Stimulated activated CD4-positive, alpha-beta T cell treated with anti-CD3 and anti-CD28 coated beads, Interleukin-12 subunit alpha, Interleukin-12 subunit beta, amount 100 ng/mL, for 48 hours (primary cell): ENCODE data around the gene PHKA2.

ENCODE experiments used
- DNase-seq, 3 donors: peaks; one replicate each; pipeline ENCODE4 v3.0.0-alpha.2; 2020; ENCODE audit warnings: low read depth in 2 of 3, low spot score in 1 of 3

PHKA2 gene

GRCh38 chrX:18890724-18891547 lies 93.0 kb downstream of the PHKA2 start:
- no peak for DNase-seq

GRCh38 chrX:18890049-18890381 lies 93.9 kb downstream of the PHKA2 start:
- DNase-seq: no peak

DNA sequence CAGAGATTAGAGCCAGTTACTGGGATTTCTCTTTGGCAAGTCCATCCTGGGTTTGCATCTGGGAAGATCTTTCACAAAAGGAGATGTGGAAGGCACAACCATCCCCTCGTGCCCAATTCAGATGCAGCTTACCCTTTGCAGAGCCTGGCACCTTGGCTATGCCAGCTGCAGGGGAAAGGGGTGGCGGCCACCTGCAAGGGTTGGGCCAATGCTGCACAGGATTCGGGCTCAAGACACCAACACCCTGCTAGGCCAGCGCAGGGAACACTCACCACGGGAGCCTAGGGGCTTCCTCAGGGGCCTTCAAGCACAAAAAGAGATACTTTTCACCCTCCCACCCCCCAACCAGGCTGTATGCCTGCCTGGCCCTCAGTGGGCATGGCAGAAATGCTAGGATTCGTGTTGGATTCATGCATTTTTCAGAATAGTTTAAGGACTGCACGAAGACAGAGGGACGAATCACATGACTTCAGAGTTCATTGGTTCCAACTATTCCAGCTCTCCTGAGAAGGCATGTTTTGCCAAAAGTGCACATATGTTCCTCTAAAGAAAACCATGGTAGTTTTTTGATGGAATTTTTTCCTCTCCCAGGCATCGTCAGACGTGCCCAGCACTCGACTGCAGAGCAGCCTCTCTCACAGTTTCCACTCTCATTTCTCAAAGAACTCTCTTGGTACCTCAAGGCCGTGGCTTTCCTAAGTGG lies 94.4 kb downstream of the PHKA2 start:
- no peak for DNase-seq

DNA sequence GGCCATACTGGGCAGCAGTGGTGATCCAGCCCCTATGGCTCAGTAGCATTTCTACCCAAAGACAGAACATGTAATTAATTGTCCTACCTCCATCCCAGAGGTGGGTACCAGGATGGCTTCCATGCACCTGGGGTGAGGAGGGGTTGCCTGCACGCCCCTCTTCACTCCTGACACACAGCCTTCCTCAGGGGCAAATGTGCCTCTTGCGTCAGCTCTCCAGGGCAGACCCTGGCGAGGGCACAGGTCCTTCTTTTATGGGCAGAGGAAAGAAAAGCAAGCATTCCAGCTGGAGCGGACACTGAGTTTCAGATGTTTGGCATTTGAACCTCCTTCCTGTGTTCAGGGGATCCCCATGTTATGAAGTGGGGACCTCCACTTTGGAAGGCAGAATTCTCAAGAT lies 95.6 kb downstream of the PHKA2 start:
- DNase-seq: no peak

DNA sequence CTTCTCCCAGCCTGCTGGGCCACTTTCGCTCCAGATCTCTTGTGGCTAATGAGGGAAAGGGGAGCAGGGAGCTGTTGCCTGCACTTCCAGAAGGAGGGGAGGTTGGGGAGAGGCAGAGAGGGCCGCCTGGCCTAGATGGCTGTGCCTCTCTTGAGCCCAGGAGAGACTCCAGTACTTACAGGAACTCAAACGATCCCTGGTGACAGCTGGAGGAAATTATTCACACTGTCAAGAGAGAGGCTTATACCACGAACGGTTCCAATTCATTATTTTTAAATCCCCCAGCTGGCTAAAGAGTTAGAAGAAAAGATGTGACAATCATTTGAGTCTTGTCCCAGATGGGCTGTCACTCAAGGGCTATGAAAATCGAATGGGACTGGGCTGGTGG lies 96.1 kb downstream of the PHKA2 start:
- no peak for DNase-seq

GRCh38 chrX:18887177-18887824 lies 96.6 kb downstream of the PHKA2 start:
- no peak for DNase-seq

GRCh38 chrX:18886344-18887161 lies 97.4 kb downstream of the PHKA2 start:
- DNase-seq: peak in 2 of 3 donors; percentile 22 to 40

GRCh38 chrX:18886005-18886343 lies 97.9 kb downstream of the PHKA2 start:
- DNase-seq: no peak

DNA sequence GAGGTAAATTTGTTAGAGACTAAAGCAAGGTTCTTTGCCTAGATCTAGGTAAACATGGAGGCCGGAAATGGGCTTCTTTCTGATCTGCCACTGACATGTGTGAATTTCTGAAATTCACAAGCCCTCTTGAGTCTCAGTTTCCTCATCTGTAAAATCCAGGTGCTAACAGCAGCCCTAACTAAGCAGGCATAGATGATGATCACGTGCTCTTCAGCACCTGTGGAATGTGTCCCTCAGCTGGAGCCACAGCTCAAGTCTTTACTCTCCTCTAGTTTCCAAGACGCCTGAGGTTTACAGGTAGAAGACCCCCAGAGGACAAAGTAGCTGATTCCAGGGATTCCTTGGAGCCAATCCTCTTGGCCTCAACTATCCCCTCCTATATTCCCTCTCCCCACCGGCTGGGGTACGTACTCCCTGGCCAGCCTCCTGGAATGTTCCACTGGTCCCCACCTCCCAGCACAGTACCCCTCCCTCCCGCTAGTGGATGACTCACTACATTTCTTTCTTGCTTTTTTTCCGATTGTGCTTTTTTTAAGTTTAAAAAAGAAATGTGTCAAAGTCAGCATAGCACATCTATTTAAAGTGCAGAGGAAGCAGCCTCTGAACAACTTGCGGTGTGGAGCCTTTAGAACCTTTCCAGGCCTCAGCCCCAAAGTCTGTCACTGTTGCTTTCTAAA lies 98.4 kb downstream of the PHKA2 start:
- DNase-seq: no peak

- no peak for DNase-seq
Measured at GRCh38 chrX:18884916-18885315, 99.0 kb downstream of the PHKA2 start.

- DNase-seq: no peak
Measured at GRCh38 chrX:18883961-18884765, 99.8 kb downstream of the PHKA2 start.

- DNase-seq: no peak
Measured at GRCh38 chrX:18883234-18883960, 100.5 kb downstream of the PHKA2 start.

GRCh38 chrX:18879144-18879543 lies 104.8 kb downstream of the PHKA2 start:
- DNase-seq: no peak

DNA sequence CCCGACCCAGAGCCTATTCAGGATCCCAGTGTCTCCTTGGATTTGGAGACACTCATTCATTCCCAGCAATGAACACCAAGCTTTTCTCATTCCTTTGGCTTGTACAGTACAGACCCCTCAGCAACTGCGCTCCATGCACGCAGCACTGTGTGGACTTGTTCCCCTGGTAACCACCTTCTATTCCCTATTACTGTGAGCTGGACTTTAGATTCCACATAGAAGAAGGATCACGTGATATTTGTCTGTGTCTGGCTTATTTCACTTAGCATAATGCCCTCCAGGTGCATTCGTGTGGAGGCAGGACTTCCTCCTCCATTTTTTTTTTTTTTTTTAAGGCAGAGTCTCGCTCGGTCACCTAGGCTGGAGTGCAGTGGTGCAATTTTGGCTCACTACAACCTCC lies 106.4 kb downstream of the PHKA2 start:
- DNase-seq: no peak

- no peak for DNase-seq
Measured at GRCh38 chrX:18875256-18875878, 108.5 kb downstream of the PHKA2 start.

GRCh38 chrX:18874560-18875255 lies 109.2 kb downstream of the PHKA2 start:
- DNase-seq: no peak

GRCh38 chrX:18873836-18874235 lies 110.1 kb downstream of the PHKA2 start:
- no peak for DNase-seq

GRCh38 chrX:18873189-18873791 lies 110.6 kb downstream of the PHKA2 start:
- DNase-seq: no peak
